ENCODE results near the gene EPS8. TPM values are rescaled to one million over a fixed set of nuclear protein-coding genes. Genes with fewer than 3 reads are reported as not detected.

Gene EPS8
- total RNA-seq, 1 experiment from 2014 or later = 133 TPM

DNA sequence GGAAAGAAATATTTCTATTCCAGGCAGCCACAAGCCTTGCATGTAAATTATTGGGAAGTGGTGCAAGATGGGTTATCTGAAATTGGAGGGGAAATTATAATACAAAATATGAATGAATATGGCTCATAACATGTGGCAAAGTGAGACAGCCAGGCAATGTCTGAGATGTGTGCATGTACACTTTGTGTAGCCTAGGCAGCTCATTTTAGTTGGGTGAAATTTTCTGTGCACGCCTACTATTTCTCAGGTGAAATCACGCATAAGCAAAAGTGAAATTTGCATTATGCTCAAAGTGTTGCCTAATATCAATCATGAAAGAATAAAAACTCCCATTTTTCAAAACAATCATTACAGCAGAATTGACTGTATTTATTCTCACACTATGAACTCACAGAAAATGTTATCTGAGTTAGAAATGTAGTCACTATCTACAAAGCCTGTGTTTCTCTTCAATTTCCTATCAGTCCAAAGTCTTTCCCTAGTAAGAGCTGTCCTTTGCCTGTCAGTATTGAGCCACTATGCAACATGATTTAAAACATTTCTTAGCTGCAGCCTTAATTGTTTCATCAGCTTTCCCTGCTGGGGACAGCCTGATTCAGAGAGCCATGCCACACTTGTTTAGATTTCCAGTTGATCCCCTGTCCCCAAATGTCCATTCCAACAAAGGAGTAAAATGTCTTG, 80.7 kb downstream of the EPS8 start:
- DNase-seq (ENCODE audit: low read depth) = no peak
- in situ Hi-C loops (cut with HindIII; ENCODE audit: low pct_unique_long_range_greater_than_20kb, low sequenced_read_pairs) = no loop called here

DNA sequence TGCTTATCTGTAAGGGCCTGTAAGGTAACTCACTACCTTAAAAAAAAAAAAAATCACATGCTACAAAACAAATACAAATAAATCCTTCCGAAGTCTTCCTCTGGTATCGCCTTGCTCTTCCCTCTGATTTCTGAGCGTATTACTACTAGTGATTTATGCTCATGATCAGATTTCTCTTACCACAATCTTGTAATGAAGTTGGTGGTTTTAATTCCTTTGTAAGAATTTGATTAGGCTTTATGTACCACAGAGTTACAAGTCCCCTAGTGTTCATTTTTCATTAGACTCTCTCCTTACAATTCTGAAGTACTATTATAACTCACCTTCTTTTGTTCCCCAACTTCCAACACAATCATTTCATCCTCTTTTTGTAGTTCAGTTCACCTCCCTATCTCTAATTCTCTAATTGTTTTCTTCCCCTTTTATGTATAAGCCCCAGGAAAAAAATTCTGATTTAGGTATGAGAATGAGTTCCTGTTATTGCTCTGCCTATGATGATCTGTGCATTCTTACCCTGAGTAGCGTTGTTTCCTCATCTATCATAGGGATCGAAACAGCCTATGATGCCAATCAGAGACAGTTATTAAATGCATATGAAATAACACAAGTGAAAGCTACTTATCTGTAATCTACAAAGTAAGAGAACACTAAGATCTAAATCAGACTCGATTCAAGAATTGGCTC, 81.5 kb downstream of the EPS8 start:
- in situ Hi-C loops (cut with HindIII; ENCODE audit: low pct_unique_long_range_greater_than_20kb, low sequenced_read_pairs) = no loop called here

DNA sequence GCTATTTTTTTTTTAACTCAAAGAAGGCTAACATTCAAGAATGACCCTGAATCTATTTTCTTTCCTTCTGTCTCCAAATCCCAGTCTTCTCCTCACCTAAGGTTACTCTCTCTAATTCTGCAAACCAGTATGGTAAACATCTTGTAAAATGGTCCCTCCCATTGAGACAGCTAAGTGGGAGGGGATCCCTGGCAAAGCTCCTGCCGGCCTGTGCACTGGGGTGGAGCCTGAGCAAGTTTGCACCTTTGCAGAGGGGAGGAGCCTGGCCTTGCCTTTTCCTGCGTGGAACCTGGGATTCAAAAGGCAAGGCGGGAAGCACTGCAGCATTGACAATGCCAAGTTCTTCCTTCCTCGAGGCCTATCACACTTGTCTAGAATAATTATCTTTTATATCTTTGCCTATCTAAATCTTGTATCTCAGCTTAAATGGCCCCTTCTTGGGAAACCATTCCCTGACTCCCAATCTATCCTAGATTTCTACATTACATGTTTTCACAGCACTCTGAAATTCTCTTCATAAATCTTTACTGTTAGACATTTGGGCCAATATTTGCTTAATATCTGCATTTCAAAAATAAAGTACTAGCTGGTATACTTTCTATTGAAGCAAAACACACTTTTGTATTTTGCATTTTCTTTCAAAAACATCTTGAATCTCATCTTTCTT, 83.0 kb downstream of the EPS8 start:
- in situ Hi-C loops (cut with HindIII; ENCODE audit: low pct_unique_long_range_greater_than_20kb, low sequenced_read_pairs) = no loop called here
- DNase-seq (ENCODE audit: low read depth) = peak; percentile 57

More for the DNA sequence above, 81.5 kb downstream of the EPS8 start:
- no peak for DNase-seq (ENCODE audit: low read depth)

DNA sequence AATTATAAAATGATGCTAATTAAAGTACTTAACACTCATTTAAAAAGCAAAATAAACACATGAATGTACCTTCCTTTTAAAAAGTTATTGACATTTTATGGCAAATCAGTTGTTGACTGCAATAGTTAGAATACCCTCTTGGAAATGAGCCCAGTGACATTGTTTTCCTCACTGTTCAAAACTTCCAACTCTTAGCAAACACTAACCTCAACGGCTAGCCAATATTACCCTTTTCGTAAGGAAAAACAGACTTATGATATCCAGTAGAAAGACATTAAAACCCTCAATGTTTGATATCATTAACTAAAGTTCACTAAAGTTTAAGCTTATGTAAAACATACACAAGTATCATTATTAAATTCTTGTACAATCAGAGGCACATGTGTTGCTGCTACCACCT, 83.6 kb downstream of the EPS8 start:
- in situ Hi-C loops (cut with HindIII; ENCODE audit: low pct_unique_long_range_greater_than_20kb, low sequenced_read_pairs) = no loop called here

DNA sequence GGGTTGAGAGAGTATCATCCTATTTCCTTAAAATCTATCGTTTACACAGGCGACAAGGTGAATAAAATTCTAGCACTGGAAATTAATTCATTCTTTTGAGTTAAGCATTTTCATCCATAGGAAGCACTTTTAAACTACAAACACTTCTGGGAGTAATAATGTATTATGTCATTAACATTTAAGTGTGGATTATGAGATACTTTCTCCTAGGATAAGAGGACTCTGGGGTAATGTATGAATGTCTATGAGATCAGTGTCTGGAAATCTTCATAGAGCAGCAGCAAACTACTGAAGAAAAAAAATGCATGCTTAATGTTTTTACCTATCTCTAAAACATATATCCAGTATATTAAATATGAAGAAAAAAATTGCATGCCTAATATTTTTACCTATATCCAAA, 86.9 kb downstream of the EPS8 start:
- in situ Hi-C loops (cut with HindIII; ENCODE audit: low pct_unique_long_range_greater_than_20kb, low sequenced_read_pairs) = no loop called here
- DNase-seq (ENCODE audit: low read depth) = no peak

More for the DNA sequence above, 83.6 kb downstream of the EPS8 start:
- no peak for DNase-seq (ENCODE audit: low read depth)

DNA sequence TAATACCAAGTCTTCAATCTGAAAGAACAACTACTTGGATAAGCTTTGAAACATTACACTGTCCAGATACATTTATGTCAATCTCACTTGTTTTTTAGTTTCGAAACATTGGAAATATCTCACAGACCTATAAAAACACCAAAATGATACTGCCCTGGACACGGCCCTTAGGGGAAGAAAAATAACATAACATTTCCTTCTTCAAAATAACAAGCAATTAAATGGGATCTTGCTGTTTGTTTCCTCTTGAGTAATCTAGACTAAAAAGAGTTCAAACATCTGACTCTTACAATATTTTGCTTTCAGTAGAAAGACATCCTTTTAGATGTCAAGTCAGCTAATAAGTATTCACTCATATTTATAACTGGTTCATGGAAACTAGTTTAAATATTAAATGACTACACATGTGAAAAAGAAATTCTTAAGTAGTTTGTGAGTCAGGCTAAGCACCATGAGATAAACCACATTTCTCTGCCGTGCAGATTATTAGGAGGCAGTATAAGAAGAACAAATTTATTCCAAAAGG, 87.5 kb downstream of the EPS8 start:
- DNase-seq (ENCODE audit: low read depth) = peak; percentile 60
- in situ Hi-C loops (cut with HindIII; ENCODE audit: low pct_unique_long_range_greater_than_20kb, low sequenced_read_pairs) = no loop called here

DNA sequence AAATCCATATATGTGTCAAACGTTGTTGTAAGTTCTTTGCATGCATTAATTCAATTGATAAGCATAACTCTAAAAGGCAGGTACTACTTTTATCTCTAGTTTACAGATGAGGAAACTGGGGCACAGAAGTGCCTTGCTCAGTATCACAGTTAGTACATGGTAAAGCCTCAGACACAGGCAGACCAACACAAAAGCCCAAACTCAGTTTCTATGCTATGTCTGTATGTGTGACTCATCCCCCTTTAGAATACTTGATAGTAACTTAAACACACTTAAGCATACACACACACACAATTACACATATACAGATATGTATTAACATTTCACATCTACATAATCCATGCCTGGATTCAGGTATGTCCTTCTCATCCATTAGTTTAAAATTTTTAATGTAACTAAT, 88.0 kb downstream of the EPS8 start:
- in situ Hi-C loops (cut with HindIII; ENCODE audit: low pct_unique_long_range_greater_than_20kb, low sequenced_read_pairs) = no loop called here
- DNase-seq (ENCODE audit: low read depth) = no peak

DNA sequence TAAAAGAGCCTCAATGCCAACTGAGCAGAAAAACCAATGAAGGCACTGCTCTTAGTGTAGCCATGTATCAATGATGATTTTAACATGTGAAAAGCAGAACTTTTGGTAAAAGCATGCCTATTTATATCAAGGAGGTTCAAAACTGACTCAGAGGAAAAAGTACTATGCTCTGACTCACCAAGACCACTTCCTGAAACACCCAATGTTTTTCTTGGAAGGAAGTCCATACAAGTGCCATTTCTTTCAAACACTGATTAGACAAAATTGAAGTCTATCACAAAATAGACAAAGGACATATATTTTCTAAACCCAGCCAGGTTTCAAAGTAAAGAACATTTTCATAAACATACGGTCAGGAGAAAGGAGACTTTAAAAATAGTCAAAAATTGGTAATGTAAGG, 88.6 kb downstream of the EPS8 start:
- DNase-seq (ENCODE audit: low read depth) = peak; percentile 63
- in situ Hi-C loops (cut with HindIII; ENCODE audit: low pct_unique_long_range_greater_than_20kb, low sequenced_read_pairs) = no loop called here

DNA sequence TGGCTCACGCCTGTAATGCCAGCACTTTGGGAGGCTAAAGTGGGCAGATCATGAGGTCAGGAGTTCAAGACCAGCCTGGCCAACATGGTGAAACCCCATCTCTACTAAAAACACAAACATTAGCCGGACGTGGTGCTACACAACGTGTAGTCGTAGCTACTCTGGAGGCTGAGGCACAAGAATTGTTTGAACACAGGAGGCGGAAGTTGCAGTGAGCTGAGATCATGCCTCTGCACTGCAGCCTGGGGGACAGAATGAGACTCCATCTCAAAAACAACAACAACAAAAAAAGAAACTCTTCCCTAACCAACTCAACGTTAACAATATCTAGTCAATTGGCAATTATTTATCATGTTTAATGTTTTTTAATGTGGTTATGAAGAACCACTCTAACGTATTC, 89.3 kb downstream of the EPS8 start:
- DNase-seq (ENCODE audit: low read depth) = no peak
- in situ Hi-C loops (cut with HindIII; ENCODE audit: low pct_unique_long_range_greater_than_20kb, low sequenced_read_pairs) = no loop called here

DNA sequence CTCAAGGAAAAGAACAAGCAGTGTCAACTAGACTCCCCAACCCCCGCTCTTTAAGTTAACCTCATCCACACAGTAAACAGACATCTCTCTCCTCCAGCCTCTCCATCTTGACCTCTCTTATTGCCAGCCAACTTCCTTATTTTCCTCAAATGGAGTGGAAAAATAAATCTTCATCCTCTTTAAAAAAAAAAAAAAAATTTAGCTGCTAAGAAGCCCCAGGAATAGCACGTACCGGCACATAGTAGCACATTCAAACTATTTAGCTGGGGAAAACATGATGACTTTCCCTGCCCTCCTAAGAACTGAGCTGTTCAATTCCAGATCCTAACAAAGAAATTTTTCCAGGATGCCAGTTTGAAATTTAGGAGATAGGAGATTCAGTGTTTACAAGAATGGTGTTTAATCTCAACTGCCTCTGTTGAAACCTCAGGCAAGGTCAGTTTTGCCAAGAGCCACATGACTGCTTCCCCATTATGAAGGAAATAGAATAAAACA, 90.8 kb downstream of the EPS8 start:
- no peak for DNase-seq (ENCODE audit: low read depth)
- in situ Hi-C loops (cut with HindIII; ENCODE audit: low pct_unique_long_range_greater_than_20kb, low sequenced_read_pairs) = no loop called here

DNA sequence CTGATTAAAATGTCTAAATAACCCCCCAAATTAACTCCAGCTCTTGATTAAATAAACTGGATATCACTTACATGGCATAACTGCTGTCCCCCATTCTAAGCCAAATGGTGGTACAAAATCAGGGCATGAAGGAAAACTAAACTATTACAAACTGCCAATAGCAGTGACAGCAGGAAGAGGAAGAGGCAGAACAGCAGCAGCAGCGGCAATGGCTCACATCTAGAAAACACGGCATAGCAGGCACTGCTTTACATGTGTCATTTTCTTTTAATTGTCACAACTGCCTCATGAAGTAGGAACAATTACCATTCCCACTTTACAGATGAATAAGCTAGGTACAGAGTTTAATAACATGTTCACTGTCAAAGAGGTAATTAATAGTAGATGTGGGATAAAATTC, 92.0 kb downstream of the EPS8 start:
- in situ Hi-C loops (cut with HindIII; ENCODE audit: low pct_unique_long_range_greater_than_20kb, low sequenced_read_pairs) = no loop called here
- DNase-seq (ENCODE audit: low read depth) = no peak

DNA sequence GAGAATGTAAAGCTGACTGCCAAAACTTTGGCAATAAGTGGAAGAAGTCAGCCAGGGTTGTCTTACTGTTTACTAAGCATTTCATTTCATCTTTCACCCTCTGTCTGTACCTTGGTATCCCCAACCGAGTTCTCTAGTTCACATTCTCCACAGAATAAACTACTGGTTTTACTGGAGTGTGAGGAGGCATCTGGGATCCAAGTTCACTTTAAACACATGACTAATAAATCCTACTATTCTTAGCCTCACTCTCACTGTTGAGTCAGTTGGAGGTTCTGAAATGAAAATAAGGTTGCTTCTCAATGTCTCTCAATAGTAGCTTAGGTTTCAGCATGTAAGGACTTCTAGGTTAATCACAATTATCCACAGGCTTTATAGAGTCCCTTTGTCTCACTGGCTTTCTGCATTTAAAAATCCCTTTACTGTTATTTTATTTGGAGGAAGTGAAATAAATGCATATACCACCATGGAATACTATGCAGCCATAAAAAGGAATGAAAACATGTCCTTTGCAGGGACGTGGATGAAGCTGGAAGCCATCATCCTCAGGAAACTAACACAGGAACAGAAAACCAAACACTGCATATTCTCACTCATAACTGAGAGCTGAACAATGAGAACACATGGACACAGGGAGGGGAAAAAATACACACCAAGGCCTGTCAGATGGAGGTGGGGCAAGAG, 95.8 kb downstream of the EPS8 start:
- in situ Hi-C loops (cut with HindIII; ENCODE audit: low pct_unique_long_range_greater_than_20kb, low sequenced_read_pairs) = no loop called here
- DNase-seq (ENCODE audit: low read depth) = no peak

DNA sequence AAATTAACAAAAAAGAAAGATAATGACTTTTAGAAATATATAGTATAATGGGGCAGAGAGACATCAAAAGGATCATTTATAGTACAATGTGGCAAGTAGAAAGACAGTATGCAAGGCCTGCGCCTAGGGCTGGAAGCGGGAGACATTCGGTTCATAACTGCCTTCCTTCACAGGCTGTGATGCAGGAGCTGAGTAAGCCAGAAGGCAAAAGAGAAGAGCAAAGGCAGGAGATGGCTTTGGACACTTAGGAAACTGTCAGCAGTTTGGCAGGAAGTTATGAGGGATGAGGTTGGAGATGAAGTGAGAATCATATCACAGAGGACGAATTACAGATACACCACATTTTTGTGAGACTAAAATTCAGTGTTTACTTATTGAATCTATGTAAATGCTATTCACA, 97.8 kb downstream of the EPS8 start:
- in situ Hi-C loops (cut with HindIII; ENCODE audit: low pct_unique_long_range_greater_than_20kb, low sequenced_read_pairs) = no loop called here
- DNase-seq (ENCODE audit: low read depth) = no peak

DNA sequence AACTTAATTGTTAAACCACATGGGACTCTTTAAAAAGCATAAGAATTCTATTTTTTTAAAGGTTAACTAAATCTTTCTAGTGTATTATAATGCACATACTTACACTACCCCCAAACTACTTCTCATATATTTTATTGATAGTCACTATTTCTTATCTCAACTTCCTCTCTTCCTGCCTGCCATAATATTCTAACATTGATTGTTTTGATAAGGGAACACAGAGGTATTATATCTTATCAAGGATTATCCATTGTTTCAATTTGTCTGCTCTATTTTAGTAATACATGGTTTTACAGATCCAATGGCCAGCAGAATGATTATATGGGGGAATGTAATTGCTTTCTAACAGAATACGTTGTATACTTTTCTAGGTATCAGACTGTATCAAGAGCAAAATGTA, 98.9 kb downstream of the EPS8 start:
- in situ Hi-C loops (cut with HindIII; ENCODE audit: low pct_unique_long_range_greater_than_20kb, low sequenced_read_pairs) = no loop called here
- DNase-seq (ENCODE audit: low read depth) = no peak

DNA sequence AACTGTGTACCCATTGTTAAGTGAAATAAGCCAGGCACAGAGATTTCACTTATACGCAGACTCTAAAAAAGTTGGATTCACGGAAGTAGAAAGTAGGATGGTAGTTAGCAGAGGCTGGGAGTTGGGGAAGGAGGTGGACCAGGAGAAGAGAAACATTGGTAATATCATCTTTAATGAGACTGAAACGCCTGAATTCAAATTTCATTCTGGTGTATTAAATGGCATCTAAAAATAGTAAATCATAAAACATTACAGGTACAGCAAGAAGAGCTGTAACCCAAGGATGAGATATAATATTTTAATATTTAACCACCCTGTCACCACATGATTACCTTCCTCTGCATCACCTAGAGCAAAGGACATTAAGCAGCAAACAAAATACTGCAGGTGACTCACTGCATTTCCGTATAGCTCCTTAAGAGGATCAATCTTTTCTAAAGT, 99.4 kb downstream of the EPS8 start:
- in situ Hi-C loops (cut with HindIII; ENCODE audit: low pct_unique_long_range_greater_than_20kb, low sequenced_read_pairs) = no loop called here
- DNase-seq (ENCODE audit: low read depth) = peak; percentile 66

DNA sequence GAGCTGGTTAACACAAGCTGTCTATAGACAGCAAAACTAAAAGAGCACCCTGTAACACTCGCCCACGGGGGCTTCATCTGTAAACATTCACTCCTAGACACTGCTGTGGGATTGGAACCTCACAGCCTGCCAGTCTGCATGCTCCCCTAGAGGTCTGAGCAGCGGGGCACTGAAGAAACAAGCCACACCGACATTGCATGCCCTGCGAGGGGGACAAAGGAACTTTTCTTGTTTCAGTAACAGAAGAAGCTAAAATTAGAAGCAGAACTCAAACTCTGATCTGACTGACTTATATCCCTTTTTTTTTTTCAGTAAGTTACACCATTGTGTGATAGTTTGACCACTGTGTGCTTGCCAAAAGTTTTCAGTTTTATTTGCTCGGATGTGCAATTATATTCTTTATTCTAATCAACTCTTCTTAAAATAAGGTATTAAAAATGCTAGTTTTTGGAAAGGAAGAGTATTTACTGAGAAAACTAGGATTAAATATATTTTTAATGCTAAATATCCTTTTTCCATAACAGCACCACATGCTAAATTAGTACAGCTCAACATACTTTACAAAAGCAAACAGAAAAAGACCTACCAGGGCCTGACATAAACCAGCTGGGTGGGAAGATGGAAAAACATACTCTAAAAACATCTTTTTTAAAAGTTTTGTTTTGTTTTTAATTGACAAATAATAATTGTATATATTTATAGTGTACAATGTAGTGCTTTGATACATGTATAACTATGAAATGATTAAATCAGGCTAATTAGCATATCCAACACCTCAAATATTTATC, 100.2 kb downstream of the EPS8 start:
- in situ Hi-C loops (cut with HindIII; ENCODE audit: low pct_unique_long_range_greater_than_20kb, low sequenced_read_pairs) = no loop called here
- no peak for DNase-seq (ENCODE audit: low read depth)

DNA sequence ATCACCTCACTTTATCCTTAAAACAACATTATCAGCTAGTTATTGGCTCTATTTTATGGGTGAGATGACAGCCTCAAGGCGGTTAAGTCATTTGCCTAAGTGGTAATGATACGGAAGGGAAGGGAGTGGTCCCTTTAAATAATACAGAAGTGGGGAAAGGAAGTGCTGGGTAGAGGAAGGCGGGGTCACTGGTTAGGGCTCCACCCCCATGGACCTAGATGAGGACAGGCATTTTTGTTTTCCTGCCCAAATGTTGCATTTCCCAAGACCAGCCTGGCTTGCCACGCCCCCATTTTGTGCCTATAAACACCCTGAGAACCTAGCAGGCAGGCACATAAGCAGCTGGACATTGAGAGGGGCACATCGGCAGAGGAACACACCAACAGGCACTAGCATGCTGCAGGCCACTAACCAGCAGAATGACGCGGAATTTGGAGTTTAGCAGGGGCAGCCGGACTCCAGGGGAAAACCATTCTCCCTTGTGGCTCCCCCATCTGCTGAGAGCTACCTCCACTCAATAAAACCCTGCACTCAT, 100.9 kb downstream of the EPS8 start:
- in situ Hi-C loops (cut with HindIII; ENCODE audit: low pct_unique_long_range_greater_than_20kb, low sequenced_read_pairs) = no loop called here
- peak; percentile 91 for DNase-seq (ENCODE audit: low read depth)

DNA sequence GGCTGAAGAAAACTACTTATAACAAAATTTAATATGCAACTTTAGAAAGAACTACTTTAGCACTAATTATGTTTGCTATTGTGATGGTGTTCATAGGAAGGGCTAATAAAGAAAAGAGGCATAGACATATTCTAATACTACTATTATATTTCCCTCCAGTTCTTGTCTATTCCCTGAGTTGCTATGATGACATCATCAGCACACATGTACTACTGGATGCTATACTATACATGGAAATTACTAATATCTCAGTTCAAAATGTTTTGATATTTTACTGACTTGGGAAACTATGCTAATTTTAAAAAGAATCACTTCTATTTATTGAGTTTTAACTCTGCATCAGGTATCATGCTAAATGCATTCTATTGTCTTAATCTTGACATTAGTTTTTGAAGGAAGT, 101.6 kb downstream of the EPS8 start:
- no peak for DNase-seq (ENCODE audit: low read depth)
- in situ Hi-C loops (cut with HindIII; ENCODE audit: low pct_unique_long_range_greater_than_20kb, low sequenced_read_pairs) = no loop called here

Data from Caki2 (cell line).